CD1c-positive myeloid dendritic cell (primary cell): Measurements from ENCODE around the gene MYH9.
A peak's percentile ranks its signal among the peaks of the same experiment; 100 is the strongest.

Source experiments
- DNase-seq: peaks from one replicate; pipeline ENCODE4 v3.0.0-alpha.2; 2016; ENCODE audit errors: extremely low spot score

MYH9 gene

GRCh38 chr22:36349726-36350125 lies 38.0 kb downstream of the MYH9 start:
- DNase-seq = no peak

- DNase-seq = no peak
Observed at GRCh38 chr22:36348760-36349159, 39.0 kb downstream of the MYH9 start.

GRCh38 chr22:36347094-36347493 lies 40.7 kb downstream of the MYH9 start:
- DNase-seq = no peak

GRCh38 chr22:36344106-36344827 lies 43.5 kb downstream of the MYH9 start:
- peak; percentile 49 for DNase-seq

GRCh38 chr22:36343720-36344105 lies 44.1 kb downstream of the MYH9 start:
- no peak for DNase-seq

GRCh38 chr22:36343070-36343719 lies 44.6 kb downstream of the MYH9 start:
- DNase-seq = no peak

- no peak for DNase-seq
Observed at GRCh38 chr22:36341640-36342041, 46.1 kb downstream of the MYH9 start.

- no peak for DNase-seq
Observed at GRCh38 chr22:36340621-36341020, 47.1 kb downstream of the MYH9 start.

- no peak for DNase-seq
Observed at GRCh38 chr22:36339171-36340065, 48.3 kb downstream of the MYH9 start.

- DNase-seq = peak; percentile 53
Observed at GRCh38 chr22:36337365-36338130, 50.2 kb downstream of the MYH9 start.

GRCh38 chr22:36336246-36337182 lies 51.3 kb downstream of the MYH9 start:
- no peak for DNase-seq

GRCh38 chr22:36335621-36336020 lies 52.1 kb downstream of the MYH9 start:
- no peak for DNase-seq

GRCh38 chr22:36334821-36335603 lies 52.8 kb downstream of the MYH9 start:
- peak; percentile 57 for DNase-seq

GRCh38 chr22:36334081-36334820 lies 53.5 kb downstream of the MYH9 start:
- DNase-seq = peak; percentile 77

- no peak for DNase-seq
Observed at GRCh38 chr22:36333644-36334043, 54.1 kb downstream of the MYH9 start.

- peak; percentile 78 for DNase-seq
Observed at GRCh38 chr22:36332623-36333332, 55.0 kb downstream of the MYH9 start.

GRCh38 chr22:36331912-36332622 lies 55.7 kb downstream of the MYH9 start:
- peak; percentile 75 for DNase-seq
